Liver (tissue), 9 donors: ENCODE results near the gene GNG2. TPM values are rescaled to one million over a fixed set of nuclear protein-coding genes. Genes with fewer than 3 reads are reported as not detected.

ENCODE experiments used
- DNase-seq: peaks from one replicate; pipeline ENCODE4 v3.0.0-alpha.2; 2017; ENCODE audit warnings: low spot score
- H3K27ac ChIP-seq, 2 donors: one replicate each; pipeline ENCODE4 v1.7.0; 2013; ENCODE audit warnings: inconsistent platforms in 2 of 2, low read length in 2 of 2, control low read depth in 1 of 2, low read depth in 1 of 2, mild to moderate bottlenecking in 1 of 2
- H3K27me3 ChIP-seq, 4 donors: one replicate each; pipeline versions ENCODE4 v1.6.1 to v1.7.0; 2013; ENCODE audit warnings: low read length in 3 of 4, inconsistent platforms in 1 of 4, mild to moderate bottlenecking in 1 of 4, moderate library complexity in 1 of 4; ENCODE audit not compliant: control insufficient read depth in 4 of 4, insufficient read depth in 4 of 4
- H3K36me3 ChIP-seq, 4 donors: one replicate each; pipeline versions ENCODE4 v1.6.1 to v1.7.0; 2013; ENCODE audit warnings: low read length in 3 of 4, mild to moderate bottlenecking in 3 of 4, low read depth in 1 of 4, moderate library complexity in 1 of 4; ENCODE audit not compliant: control insufficient read depth in 4 of 4, insufficient read depth in 3 of 4
- H3K4me1 ChIP-seq, 4 donors: one replicate each; pipeline versions ENCODE4 v1.6.1 to v1.7.0; 2013; ENCODE audit warnings: low read length in 3 of 4, mild to moderate bottlenecking in 3 of 4, moderate library complexity in 1 of 4; ENCODE audit not compliant: control insufficient read depth in 4 of 4, insufficient read depth in 4 of 4
- H3K4me3 ChIP-seq, 3 donors: one replicate each; pipeline versions ENCODE4 v1.6.1 to v1.7.0; 2013; ENCODE audit warnings: low read length in 3 of 3, control low read depth in 1 of 3, low read depth in 1 of 3, mild to moderate bottlenecking in 1 of 3
- H3K9ac ChIP-seq, 2 donors: one replicate each; pipeline ENCODE4 v1.7.0; 2013; ENCODE audit warnings: low read length in 2 of 2, mild to moderate bottlenecking in 2 of 2, moderate library complexity in 2 of 2, control low read depth in 1 of 2, low read depth in 1 of 2
- H3K9me3 ChIP-seq, 4 donors: one replicate each; pipeline versions ENCODE4 v1.6.1 to v1.7.0; 2013; ENCODE audit warnings: low read length in 3 of 4; ENCODE audit not compliant: control insufficient read depth in 4 of 4
- EGR1 ChIP-seq, 2 donors: IDR thresholded peaks; 2 replicates each; pipeline ENCODE4 v1.6.1; 2016 to 2018; ENCODE audit warnings: antibody characterized with exemption in 2 of 2, low read depth in 2 of 2
- FOXA1 ChIP-seq: IDR thresholded peaks from 2 replicates; pipeline ENCODE4 v1.6.1; 2016; ENCODE audit warnings: antibody characterized with exemption
- FOXA2 ChIP-seq: IDR thresholded peaks from 2 replicates; pipeline ENCODE4 v1.6.1; 2016; ENCODE audit warnings: antibody characterized with exemption
- GABPA ChIP-seq, 2 donors: IDR thresholded peaks in 1 of 2; conservative IDR thresholded peaks in 1 of 2; 2 replicates each; pipeline ENCODE4 v1.6.1; 2016; ENCODE audit warnings: antibody characterized with exemption in 2 of 2, mild to moderate bottlenecking in 1 of 2, moderate library complexity in 1 of 2
- HNF4A ChIP-seq, 2 donors: conservative IDR thresholded peaks; 2 replicates each; pipeline ENCODE4 v1.6.1; 2016; ENCODE audit warnings: antibody characterized with exemption in 2 of 2, mild to moderate bottlenecking in 2 of 2
- JUND ChIP-seq, 2 donors: IDR thresholded peaks; 2 replicates each; pipeline ENCODE4 v1.6.1; 2016; ENCODE audit warnings: antibody characterized with exemption in 2 of 2
- NR2F2 ChIP-seq: IDR thresholded peaks from 2 replicates; pipeline ENCODE4 v1.6.1; 2016; ENCODE audit warnings: antibody characterized with exemption
- RAD21 ChIP-seq, 2 donors: IDR thresholded peaks; 2 replicates each; pipeline ENCODE4 v1.6.1; 2016; ENCODE audit warnings: antibody characterized with exemption in 2 of 2, mild to moderate bottlenecking in 2 of 2
- RXRA ChIP-seq, 2 donors: IDR thresholded peaks; 2 replicates each; pipeline ENCODE4 v1.6.1; 2017 to 2018; ENCODE audit warnings: antibody characterized with exemption in 2 of 2, mild to moderate bottlenecking in 1 of 2
- SP1 ChIP-seq: IDR thresholded peaks from 2 replicates; pipeline ENCODE4 v1.6.1; 2018; ENCODE audit warnings: antibody characterized with exemption, mild to moderate bottlenecking
- YY1 ChIP-seq: IDR thresholded peaks from 2 replicates; pipeline ENCODE4 v1.6.1; 2016; ENCODE audit warnings: antibody characterized with exemption, mild to moderate bottlenecking
- WGBS: extraction: QIAGEN DNeasy Blood & Tissue Kit; methylation state at CpG from one replicate; pipeline ENCODE4 v1.1.7; 2013; 5-methylcytosine and 5-hydroxymethylcytosine counted together
- polyA plus RNA-seq, 2 donors: library from polyadenylated mRNA; stranded (reverse) in 1 of 2; unstranded in 1 of 2; fragments of 200-250 nt in 1 of 2; fragments of >200 nt in 1 of 2; fragmentation: Nextera tagmentation in 1 of 2; extraction: Ambion mirVana in 1 of 2; gene quantifications; one replicate each; pipeline versions ENCODE4 v1.2.1 to v1.2.3, GENCODE V29; 2013 to 2015
- total RNA-seq, 2 donors: library from RNA; depleted of rRNA; stranded (reverse); fragments of >200 nt; gene quantifications; one replicate each; pipeline ENCODE4 v1.2.3, GENCODE V29; 2014
- TF ChIP-seq, protein P1 (sequence below): fragments of 150-350 bp; IDR thresholded peaks from 2 replicates; pipeline ENCODE4 v1.5.1; 2017; ENCODE audit warnings: improper control_type of control experiment, low read depth, low read length; ENCODE audit not compliant: missing input control
- TF ChIP-seq, protein P2 (sequence below): IDR thresholded peaks from 2 replicates; pipeline ENCODE4 v1.6.1; 2016; ENCODE audit warnings: antibody characterized with exemption, mild to moderate bottlenecking
- TF ChIP-seq, protein P3 (sequence below): IDR thresholded peaks from 2 replicates; pipeline ENCODE4 v1.6.1; 2016; ENCODE audit warnings: antibody characterized with exemption
- TF ChIP-seq, protein P4 (sequence below): IDR thresholded peaks from 2 replicates; pipeline ENCODE4 v1.6.1; 2016; ENCODE audit warnings: antibody characterized with exemption
- TF ChIP-seq, protein P5 (sequence below): IDR thresholded peaks from 2 replicates; pipeline ENCODE4 v1.6.1; 2016; ENCODE audit warnings: antibody characterized with exemption
- donor health status: healthy.
- donor health status: healthy.
- donor health status: healthy.
- donor health status: healthy.
- donor health status: healthy.

Gene GNG2
- total and polyA plus RNA-seq, 4 donors = 3.5 to 11.2 (median 4.4) TPM

DNA sequence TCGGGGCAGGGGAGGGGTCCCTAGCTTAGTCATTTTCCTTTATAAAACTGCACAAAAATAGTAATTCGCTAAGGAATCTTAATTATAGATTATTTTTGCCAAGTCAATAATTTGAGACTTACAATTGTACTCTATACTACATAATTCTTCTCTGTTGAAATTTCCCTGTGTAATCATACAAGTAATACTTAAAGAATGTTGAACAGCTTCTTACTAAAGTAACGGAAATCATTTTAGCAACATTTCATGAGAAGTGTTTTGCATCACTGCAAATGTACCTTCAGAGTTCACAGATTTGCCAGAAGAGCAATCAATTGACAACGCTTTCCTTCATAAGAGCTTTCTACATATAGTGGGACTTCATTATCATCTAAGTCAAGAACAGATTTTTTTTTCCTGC is 7.9 kb upstream of the GNG2 start:
- H3K9ac ChIP-seq = no peak overlapping the region
- no peak for TF ChIP-seq HNF4A (conservative IDR thresholded peaks at IDR 0.05)
- TF ChIP-seq, protein P1, sequence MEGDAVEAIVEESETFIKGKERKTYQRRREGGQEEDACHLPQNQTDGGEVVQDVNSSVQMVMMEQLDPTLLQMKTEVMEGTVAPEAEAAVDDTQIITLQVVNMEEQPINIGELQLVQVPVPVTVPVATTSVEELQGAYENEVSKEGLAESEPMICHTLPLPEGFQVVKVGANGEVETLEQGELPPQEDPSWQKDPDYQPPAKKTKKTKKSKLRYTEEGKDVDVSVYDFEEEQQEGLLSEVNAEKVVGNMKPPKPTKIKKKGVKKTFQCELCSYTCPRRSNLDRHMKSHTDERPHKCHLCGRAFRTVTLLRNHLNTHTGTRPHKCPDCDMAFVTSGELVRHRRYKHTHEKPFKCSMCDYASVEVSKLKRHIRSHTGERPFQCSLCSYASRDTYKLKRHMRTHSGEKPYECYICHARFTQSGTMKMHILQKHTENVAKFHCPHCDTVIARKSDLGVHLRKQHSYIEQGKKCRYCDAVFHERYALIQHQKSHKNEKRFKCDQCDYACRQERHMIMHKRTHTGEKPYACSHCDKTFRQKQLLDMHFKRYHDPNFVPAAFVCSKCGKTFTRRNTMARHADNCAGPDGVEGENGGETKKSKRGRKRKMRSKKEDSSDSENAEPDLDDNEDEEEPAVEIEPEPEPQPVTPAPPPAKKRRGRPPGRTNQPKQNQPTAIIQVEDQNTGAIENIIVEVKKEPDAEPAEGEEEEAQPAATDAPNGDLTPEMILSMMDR = no peak
- TF ChIP-seq, protein P2, sequence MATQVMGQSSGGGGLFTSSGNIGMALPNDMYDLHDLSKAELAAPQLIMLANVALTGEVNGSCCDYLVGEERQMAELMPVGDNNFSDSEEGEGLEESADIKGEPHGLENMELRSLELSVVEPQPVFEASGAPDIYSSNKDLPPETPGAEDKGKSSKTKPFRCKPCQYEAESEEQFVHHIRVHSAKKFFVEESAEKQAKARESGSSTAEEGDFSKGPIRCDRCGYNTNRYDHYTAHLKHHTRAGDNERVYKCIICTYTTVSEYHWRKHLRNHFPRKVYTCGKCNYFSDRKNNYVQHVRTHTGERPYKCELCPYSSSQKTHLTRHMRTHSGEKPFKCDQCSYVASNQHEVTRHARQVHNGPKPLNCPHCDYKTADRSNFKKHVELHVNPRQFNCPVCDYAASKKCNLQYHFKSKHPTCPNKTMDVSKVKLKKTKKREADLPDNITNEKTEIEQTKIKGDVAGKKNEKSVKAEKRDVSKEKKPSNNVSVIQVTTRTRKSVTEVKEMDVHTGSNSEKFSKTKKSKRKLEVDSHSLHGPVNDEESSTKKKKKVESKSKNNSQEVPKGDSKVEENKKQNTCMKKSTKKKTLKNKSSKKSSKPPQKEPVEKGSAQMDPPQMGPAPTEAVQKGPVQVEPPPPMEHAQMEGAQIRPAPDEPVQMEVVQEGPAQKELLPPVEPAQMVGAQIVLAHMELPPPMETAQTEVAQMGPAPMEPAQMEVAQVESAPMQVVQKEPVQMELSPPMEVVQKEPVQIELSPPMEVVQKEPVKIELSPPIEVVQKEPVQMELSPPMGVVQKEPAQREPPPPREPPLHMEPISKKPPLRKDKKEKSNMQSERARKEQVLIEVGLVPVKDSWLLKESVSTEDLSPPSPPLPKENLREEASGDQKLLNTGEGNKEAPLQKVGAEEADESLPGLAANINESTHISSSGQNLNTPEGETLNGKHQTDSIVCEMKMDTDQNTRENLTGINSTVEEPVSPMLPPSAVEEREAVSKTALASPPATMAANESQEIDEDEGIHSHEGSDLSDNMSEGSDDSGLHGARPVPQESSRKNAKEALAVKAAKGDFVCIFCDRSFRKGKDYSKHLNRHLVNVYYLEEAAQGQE = no peak
- H3K4me1 ChIP-seq = no peaks in the 10 kb centered on the region

DNA sequence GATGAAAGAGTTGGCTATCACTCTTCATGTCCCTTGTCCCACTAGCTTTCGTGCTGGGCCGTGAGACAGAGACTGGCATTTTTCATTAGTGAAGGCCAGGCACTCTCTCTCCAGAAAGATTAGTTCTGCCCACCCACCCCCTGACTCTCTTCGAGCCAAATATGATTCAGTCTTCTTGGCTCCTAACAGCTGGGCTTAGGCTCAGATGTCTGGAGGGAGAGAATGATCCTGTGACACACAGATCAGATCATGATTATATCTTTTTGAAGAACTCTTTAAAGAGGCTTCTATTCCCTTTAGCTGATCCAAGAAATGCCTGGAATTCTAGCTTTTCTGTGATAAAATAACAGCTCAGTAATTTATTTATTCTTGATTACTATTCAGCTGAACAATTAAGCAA is 5.2 kb upstream of the GNG2 start:
- H3K27me3 ChIP-seq = no peaks in the 10 kb centered on the region
- no peak for DNase-seq
- H3K9me3 ChIP-seq = no peaks in the 10 kb centered on the region
- no peak for TF ChIP-seq FOXA1
- TF ChIP-seq NR2F2 = no peak
- TF ChIP-seq, protein P2 = no peak
- TF ChIP-seq, protein P3, sequence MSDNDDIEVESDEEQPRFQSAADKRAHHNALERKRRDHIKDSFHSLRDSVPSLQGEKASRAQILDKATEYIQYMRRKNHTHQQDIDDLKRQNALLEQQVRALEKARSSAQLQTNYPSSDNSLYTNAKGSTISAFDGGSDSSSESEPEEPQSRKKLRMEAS = no peak
- no peak for TF ChIP-seq RAD21 (IDR thresholded peaks at IDR 0.05)
- TF ChIP-seq HNF4A (conservative IDR thresholded peaks at IDR 0.05) = no peak
- no peak for TF ChIP-seq SP1
- TF ChIP-seq, protein P4, sequence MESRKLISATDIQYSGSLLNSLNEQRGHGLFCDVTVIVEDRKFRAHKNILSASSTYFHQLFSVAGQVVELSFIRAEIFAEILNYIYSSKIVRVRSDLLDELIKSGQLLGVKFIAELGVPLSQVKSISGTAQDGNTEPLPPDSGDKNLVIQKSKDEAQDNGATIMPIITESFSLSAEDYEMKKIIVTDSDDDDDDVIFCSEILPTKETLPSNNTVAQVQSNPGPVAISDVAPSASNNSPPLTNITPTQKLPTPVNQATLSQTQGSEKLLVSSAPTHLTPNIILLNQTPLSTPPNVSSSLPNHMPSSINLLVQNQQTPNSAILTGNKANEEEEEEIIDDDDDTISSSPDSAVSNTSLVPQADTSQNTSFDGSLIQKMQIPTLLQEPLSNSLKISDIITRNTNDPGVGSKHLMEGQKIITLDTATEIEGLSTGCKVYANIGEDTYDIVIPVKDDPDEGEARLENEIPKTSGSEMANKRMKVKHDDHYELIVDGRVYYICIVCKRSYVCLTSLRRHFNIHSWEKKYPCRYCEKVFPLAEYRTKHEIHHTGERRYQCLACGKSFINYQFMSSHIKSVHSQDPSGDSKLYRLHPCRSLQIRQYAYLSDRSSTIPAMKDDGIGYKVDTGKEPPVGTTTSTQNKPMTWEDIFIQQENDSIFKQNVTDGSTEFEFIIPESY = no peak
- TF ChIP-seq EGR1 (IDR thresholded peaks at IDR 0.05; ENCODE audit: low read depth in 2 of 2) = no peak
- no peak for TF ChIP-seq RXRA (IDR thresholded peaks at IDR 0.05)
- TF ChIP-seq YY1 = no peak
- no peak for TF ChIP-seq FOXA2
- TF ChIP-seq JUND (IDR thresholded peaks at IDR 0.05) = no peak
- TF ChIP-seq, protein P5, sequence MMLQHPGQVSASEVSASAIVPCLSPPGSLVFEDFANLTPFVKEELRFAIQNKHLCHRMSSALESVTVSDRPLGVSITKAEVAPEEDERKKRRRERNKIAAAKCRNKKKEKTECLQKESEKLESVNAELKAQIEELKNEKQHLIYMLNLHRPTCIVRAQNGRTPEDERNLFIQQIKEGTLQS = no peak
- TF ChIP-seq, protein P1 = no peak
- no peak for TF ChIP-seq GABPA (IDR thresholded peaks at IDR 0.05 in 1 of 2, conservative IDR thresholded peaks at IDR 0.05 in 1 of 2)
- H3K4me3 ChIP-seq = no peak overlapping the region
- H3K9ac ChIP-seq = no peak overlapping the region
- no peaks in the 10 kb centered on the region for H3K36me3 ChIP-seq
- H3K4me1 ChIP-seq = peaks cover 0 to 2% (median 0%) of the 10 kb centered on the region in 4 donors
- WGBS = 79% methylated on average over 3 of the region's 3 CpGs
- H3K27ac ChIP-seq = no peak overlapping the region

More for the DNA sequence above, 7.9 kb upstream of the GNG2 start:
- no peaks in the 10 kb centered on the region for H3K27me3 ChIP-seq
- no peak for DNase-seq
- H3K36me3 ChIP-seq = no peaks in the 10 kb centered on the region
- no peaks in the 10 kb centered on the region for H3K9me3 ChIP-seq
- no peak overlapping the region for H3K27ac ChIP-seq
- WGBS = 79% methylated on average over 4 of the region's 4 CpGs
- H3K4me3 ChIP-seq = no peak overlapping the region
